HG02642 (cell line): Measurements from ENCODE around the gene SLC7A8.
"Not testable (repeated sequence)": the region's sequence is repeated elsewhere in the genome, so short reads cannot be mapped to it uniquely, and the experiment has no call there.

Experiments
- ATAC-seq: cut with Tn5 transposase; IDR thresholded peaks from one replicate; pipeline ENCODE4 v1.9.1; 2021; ENCODE audit warnings: mild to moderate bottlenecking; ENCODE audit not compliant: unreplicated experiment, poor library complexity

SLC7A8 gene

DNA sequence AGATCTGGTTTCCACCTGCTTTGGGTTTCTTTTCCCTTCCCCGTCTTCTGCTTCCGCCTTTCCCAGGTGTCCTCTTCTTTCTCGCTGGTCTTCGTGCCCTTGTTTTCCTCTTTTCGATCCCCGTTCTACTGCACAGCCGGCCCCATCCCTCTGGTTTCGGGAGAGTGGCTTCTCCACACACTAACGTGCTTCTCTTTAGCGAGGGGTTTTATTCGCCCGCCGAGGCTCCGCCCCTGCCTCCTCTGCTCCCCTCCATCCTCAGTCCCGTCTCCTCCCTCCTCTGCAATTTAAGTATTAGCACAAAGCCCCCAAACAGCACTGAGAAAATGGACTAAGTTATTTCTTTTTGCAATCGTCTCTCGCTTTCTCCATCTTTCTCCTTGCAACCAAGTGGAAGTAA, at the start of gene SLC7A8:
TSS of gene SLC7A8 (minus strand) at position 182 of the 400 bp plus-strand sequence. CDS start 746 bp downstream, outside the sequence.
- no peak for ATAC-seq

DNA sequence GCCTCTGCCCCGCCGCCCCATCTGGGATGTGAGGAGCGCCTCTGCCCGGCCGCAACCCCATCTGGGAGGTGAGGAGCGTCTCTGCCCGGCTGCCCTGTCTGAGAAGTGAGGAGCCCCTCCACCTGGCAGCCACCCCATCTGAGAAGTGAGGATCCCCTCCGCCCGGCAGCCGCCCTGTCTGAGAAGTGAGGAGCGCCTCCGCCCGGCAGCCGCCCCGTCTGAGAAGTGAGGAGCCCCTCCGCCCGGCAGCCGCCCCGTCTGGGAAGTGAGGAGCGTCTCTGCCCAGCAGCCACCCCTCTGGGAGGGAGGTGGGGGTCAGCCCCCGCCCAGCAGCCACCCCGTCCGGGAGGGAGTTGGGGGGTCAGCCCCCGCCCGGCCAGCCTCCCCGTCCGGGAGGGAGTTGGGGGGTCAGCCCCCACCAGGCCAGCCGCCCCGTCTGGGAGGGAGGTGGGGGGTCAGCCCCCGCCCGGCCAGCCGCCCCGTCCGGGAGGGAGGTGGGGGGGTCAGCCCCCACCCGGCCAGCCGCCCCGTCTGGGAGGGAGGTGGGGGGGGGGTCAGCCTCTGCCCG, 48.9 kb upstream of the SLC7A8 start:
- not testable (repeated sequence) for ATAC-seq

DNA sequence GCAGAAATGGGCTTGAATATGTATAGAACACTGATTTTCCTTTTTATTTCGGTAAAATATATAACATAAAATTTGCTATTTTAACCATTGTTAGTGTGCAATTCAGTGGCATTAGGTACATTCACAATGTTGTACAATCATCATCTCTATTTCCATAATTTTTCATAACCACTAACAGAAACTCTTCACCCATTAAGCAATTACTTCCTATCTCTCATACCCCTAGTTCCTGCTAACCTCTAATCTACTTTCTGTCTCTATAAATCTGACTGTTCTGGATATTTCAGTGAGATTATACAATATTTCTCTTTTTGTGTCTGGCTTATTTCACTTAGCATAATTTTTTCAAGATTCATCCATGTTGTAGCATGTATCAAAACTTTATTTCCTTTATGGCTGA, 45.4 kb upstream of the SLC7A8 start:
- ATAC-seq, result no peak

DNA sequence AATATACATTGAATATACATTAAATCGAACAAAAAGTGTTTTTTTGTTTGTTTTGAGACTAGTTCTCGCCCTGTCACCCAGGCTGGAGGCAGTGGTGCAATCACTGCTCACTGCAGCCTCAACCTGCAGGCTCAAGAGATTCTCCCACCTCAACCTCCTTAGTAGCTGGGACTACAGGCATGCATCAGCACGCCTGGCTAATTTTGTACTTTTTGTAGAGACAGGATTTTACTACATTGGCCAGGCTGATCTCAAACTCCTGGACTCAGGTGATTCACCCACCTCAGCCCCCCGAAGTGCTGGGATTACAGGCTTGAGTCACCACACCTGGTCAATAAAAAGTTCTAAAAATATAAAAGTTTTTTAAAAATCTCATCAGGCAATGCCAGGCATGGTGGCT, 44.1 kb upstream of the SLC7A8 start:
- no peak for ATAC-seq

DNA sequence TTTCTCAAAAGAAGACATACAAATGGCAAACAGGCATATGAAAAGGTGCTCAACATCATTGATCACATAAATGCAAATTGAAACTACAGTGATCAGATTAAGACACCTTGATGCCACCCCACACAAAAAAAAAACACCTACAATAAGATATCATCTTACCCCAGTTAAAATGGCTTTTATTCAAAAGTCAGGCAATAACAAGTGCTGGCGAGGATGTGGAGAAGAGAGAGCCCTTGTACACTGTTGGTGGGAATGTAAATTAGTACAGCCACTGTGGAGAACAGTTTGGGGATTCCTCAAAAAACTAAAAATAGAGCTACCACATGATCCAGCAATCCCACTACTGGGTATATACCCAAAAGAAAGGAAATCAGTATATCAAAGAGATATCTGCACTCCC, 41.5 kb upstream of the SLC7A8 start:
- not testable (repeated sequence) for ATAC-seq

DNA sequence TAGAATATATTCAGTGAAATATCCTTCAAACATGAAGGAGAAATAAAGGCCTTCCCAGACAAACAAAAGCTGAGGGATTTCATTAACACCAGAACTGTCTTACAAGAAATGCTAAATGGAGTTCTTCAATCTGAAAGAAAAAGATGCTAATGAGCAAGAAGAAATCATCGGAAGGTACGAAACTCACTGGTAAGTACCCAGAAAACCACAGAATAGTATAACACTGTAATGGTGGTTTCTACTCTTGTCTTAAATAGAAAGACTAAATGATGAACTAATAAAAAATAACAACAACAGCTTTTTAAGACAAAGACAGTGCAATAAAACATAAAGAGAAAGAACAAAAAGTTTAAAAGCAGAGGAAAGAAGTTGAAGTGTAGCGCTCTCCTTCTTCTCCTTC, 35.6 kb upstream of the SLC7A8 start:
- no peak for ATAC-seq

DNA sequence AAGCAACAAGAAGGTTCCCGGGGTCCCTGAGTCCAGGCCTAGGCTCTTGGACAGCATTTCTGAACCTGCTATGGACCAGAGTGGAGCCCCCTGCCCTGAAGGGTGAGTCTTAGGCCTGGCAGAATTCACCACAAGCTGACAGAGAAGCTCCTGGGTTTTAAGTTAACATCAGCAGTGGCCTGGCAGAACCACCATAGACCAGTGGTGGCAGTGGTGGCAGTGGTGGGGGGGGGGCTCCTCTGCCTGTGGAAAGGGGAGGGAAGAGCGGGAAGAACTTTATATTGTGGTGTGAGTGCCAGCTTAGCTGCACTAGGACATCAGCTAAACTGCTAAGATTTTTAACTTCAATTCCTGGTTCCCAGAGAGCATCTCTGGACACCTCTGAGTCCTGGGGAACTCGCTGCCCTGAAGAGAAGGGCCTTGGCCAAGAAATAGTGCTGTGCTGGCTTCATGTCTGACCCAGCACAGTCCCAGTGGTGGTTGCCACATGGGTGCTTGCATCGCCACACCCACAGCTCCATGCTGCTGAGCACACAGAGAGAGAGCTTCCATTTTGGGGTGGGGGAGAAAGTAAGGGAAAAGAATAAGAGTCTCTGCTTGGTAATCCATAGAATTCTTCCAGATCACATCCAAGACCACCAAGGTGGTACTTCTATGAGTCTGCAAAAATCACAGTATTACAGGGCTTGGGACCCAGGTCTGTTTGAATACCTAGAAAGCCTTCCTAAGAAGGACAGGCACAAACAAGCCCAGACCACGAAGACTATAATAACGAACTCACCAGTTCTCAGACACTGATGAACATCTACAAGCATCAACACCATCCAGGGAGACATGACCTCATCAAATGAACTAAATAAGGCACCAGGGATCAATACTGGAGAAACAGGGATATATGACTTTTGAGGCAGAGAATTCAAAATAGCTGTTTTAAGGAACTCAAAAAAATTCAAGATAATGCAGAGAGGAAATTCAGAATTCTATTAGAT, 33.9 kb upstream of the SLC7A8 start:
- no peak for ATAC-seq

DNA sequence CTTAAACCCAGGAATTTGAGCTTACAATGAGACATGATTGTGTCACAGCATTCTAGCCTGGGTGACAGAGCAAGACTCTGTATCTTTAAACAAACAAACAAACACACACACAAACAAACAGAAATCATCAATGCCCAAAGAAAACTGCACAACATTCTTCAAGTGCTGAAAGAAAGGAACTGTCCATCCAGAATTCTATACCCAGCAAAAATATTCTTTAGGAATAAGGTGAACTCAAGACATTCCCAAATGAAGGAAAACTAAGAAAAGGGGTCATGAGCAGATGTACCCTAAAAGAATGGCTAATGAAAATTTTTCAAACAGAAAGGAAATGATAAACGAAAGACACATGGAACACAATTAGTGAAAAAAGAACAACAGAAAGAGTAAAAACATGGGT, 32.0 kb upstream of the SLC7A8 start:
- no peak for ATAC-seq

DNA sequence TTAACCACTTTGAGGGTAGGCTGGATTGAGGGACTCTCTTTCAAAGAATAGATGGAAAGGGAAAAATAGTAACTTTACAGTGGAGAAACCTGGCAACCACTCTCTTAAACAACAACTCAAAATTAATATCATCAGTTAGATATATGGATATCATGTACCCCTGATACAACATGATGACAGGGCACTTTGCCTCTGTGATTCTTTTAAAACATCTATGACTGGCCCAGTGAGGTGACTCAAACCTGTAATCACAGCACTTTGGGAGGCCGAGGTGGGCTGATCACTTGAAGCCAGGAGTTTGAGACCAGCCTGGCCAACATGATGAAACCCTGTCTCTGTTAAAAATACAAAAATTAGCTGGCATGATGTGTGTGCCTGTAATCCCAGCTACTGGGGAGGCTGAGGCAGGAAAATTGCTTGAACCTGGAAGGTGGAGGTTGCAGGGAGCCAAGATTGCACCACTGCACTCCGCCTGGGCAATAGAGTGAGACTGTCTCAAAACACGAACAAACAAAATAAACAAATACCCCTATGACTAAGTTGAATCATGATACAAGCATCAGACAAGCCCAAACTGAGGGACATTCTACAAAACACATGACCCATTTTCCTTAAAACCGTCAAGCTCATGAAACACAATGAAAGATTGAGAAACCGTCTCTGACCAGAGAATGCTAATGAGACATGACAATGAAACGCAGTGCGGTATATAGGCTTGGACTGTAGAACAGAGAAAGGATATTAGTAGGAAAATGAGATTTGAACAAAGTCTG, 26.4 kb upstream of the SLC7A8 start:
- no peak for ATAC-seq

DNA sequence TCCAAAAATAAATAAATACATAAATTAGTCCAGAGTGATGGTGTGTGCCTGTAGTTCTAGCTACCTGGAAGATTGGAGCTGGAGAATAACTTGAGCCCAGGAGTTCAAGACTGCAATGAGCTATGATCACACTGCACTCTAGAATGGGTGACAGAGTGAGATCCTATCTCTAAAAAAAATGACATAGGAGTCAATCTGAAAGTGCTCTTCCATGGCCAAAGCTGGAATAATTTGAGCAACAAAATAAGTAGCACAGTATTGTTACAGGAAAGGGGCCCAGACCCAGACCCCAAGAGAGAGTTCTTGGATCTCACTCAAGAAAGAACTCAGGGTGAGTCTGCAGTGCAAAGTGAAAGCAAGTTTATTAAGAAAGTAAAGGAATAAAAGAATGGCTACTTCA, 24.9 kb upstream of the SLC7A8 start:
- ATAC-seq, result no peak

DNA sequence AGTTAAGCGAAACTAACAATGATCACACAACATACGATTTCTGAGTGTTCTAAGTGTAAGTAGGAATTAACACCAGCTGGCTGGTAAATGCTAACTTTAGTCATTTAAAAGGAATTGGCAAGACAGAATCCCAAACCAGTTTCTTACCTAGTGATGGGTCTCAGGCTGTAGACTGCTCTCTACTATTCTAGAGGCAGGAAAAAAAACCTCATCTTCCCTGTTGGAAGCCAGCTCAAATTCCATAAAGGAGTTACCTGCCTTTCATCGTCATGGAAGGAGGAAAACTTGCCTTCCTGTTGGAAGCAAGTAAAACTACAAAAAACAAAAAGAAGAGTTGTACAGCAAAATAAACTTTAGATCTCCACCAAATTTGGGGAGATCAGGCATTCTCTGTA, 23.7 kb upstream of the SLC7A8 start:
- ATAC-seq, result no peak

DNA sequence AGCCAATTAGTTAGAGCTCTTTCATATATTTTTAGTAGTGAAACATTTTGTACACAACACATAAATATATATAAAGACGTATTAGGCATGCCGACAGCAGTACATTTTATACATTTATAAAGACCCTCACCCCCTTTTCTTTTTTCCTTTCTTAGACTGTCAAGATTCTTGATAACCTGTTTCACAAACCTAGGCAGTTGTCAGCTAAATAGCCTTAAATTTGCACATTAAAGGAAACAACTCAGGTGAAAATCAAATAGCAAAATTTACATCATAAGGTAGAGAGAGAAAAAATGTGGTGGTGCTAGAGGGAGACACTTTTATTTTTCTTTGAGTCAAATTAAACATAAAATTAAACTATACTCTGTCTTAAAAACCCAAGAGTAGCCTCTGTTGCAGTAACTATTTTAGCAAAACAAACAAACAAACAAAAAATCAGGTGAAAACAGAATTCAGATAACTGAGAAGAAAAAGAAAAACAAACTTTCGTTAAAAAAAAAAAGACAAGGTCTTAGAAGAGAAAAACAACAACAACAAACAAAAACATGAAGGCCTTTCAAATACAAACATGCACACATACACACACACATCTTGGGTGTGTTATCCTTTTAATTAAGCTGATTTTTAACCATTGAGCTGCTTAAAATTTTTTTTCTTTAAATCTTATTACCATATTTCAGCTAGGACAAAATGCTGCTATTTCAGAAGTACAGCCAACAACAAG, 23.1 kb upstream of the SLC7A8 start:
- no peak for ATAC-seq

DNA sequence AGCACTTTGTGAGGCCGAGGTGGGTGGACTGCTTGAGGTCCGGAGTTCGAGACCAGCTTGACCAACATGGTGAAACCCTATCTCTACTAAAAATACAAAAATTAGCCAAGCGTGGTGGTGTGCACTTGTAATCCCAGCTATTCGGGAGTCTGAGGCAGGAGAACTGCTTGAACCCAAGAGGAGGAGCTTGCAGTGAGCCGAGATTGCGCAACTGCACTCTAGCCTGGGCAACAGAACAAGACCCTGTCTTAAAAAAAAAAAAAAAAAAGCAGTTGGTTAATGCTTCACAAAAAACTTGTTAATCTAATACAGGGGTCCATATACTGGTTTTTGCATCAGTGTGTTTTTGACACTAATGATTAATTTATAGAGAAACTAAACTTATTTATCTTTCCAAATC, 18.5 kb upstream of the SLC7A8 start:
- ATAC-seq, result no peak

DNA sequence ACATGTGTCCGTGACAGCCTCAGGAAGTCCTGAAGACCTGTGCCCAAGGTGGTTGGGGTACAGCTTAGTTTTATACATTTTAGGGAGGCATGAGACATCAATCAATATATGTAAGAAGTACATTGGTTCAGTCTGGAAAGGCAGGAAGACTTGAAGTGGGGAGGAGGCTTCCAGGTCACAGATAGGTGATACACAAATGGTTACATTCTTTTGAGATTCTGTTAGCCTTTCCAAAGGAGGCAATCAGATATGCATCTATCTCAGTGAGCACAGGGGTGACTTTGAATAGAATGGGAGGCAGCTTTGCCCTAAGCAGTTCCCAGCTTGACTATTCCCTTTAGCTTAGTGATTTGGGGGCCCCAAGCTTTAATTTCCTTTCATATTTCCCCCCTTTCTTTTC, 15.7 kb upstream of the SLC7A8 start:
- ATAC-seq, result not testable (repeated sequence)

DNA sequence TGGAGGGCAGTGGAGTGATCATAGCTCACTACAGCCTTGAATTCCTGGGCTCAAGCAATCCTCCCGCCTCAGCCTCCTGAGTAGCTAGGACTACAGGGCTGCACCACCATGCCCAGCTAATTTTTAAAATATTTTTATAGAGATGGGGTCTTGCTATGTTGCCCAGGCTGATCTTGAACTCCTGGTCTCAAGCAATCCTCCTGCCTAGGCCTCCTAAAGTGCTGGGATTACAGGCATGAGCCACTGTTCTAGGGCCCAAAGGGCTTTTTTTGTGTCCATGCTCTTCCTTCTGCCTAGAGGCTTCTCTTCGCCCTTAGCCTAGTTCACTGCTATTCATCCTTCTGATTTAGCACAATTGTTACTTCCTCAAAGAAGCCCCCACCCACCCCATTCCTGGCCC, 13.0 kb upstream of the SLC7A8 start:
- not testable (repeated sequence) for ATAC-seq

DNA sequence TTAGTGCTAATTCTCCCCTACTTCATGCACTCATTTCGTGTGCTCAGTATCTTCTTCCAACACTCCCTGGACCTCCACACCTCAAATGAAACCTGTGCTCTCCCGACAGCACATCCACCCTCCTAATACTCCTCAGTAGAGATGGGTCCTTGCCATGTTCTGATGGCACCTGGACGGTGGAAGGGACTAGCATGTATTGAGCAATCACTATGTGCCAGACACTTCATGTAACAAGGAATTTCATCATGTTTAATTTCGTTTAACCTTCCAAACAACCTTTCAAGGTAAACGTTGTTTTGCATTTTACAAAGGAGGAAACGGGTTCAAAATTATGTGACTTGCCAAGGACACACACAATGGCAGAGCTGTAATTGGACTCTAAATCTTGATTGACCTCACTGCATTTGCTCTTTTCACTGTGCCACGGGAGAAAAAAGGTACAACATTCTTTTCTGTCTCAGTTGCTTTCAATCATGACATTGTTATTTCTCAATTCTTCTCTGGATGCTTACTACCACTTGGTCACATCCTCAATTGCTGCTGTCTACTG, 12.2 kb upstream of the SLC7A8 start:
- ATAC-seq, result no peak

DNA sequence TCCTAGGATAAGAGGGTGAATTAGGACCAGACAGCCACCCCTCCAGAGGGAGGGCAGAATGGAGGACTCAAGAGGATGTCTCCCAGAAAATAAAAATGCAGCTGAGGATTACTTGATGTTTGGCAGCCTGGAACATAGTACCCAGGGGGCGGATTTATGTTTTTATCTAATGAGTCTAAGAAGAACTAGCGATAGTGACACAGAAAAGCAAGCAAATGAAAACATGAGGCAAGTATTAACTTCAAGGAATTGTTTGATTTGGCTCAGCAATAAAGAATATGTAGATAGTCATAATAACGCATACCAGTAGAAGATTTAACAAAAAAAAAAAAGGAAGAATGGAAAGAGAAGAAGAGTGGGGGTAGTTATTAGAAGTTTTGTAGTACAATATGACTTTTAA, 10.0 kb upstream of the SLC7A8 start:
- ATAC-seq, result no peak

DNA sequence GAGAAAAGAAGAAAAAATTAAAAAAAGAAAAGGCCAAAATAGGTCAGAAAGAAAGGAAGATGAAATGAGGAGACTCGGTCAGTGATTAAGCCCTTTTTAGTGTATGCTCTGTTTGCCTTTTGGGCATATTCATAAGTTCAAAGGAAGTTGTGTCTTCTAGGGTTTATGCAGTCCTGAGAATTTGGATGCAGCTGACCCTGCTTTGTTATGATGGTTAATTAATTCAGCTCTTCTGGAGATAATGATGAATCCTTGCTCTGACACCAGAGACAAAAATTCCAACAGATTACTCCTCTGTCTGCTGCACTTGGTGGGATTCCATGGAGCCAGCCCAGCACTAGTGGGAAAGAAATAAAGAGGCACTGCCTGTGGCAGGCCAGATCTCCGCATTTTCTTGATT, 4.5 kb upstream of the SLC7A8 start:
- no peak for ATAC-seq

DNA sequence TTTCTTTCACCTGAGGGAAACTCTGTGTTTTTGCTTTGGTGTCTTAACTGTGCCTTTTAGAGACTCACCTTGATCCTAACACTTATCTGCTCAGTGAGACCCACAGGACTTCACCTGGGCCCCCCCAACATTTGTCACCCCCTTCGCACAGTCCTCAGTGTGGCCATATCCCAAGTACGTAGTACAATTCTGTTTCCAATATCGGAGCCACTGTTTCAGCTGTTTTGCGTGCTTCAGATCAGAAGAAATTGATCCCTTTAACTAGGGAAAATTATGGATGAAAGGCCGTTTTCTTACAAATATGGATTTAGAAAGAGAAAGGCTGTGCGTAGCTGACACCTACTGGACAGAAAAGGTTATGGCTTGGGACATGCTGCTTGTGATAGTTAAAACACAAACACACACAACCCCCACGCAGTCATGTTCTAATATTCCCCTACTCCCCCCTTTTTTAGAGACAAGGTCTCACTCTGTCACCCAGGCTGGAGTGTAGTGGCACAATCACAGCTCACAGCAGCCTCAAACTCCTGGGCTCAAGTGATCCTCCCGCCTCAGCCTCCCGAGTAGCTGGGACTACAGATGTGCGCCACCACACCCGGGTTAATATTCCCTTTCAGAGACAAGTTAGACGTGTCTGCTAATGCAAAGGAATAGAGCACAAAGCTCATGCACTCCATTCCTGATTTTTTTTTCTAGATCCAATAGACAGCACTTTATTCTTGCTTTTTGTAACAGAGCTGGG, 3.6 kb upstream of the SLC7A8 start:
- ATAC-seq, result no peak
